CD4-positive, alpha-beta T cell (primary cell): ENCODE results near the gene FN1. TPM values are rescaled to one million over a fixed set of nuclear protein-coding genes. Genes with fewer than 3 reads are reported as not detected.

Source experiments
- ATAC-seq: fragments of 200-7000 bp; cut with Tn5 transposase; one replicate; pipeline ENCODE4 v1.10.0; 2022; ENCODE audit warnings: mild to moderate bottlenecking; ENCODE audit not compliant: poor library complexity
- CTCF ChIA-PET: fragments of 350-600 bp; sonication (Branson Sonifier 250); formaldehyde crosslinking; loops from one replicate; lab custom pipeline; 2021; ENCODE audit warnings: antibody characterized with exemption, inconsistent platforms; lab: Charles Lee
- POLR2A ChIA-PET: fragments of 350-600 bp; sonication (Branson Sonifier 250); formaldehyde crosslinking; loops from one replicate; lab custom pipeline; 2021; ENCODE audit warnings: antibody characterized with exemption, inconsistent platforms; lab: Charles Lee
- DNase-seq, 14 experiments: peaks; one replicate each; pipeline ENCODE4 v3.0.0-alpha.2; 2013 to 2020; ENCODE audit warnings: mixed read lengths in 2 of 14
- H3K27ac ChIP-seq, 2 donors: one replicate each; pipeline versions ENCODE4 v1.5.1 to v1.7.0; 2013; ENCODE audit warnings: low read length in 2 of 2, low read depth in 1 of 2, mild to moderate bottlenecking in 1 of 2
- H3K27me3 ChIP-seq, 2 experiments: 1 replicate in 1 of 2; 2 replicates in 1 of 2; pipeline versions ENCODE4 v1.6.1 to v1.7.0; 2013; ENCODE audit warnings: low read length in 2 of 2, control low read depth in 1 of 2, mild to moderate bottlenecking in 1 of 2, moderate library complexity in 1 of 2; ENCODE audit not compliant: insufficient read depth in 2 of 2, control insufficient read depth in 1 of 2
- H3K36me3 ChIP-seq: one replicate; pipeline ENCODE4 v1.6.1; 2013; ENCODE audit warnings: low read length, control low read depth; ENCODE audit not compliant: insufficient read depth
- H3K4me1 ChIP-seq: one replicate; pipeline ENCODE4 v1.6.1; 2013; ENCODE audit warnings: low read length, control low read depth; ENCODE audit not compliant: insufficient read depth
- H3K4me3 ChIP-seq: one replicate; pipeline ENCODE4 v1.5.1; 2013; ENCODE audit warnings: mild to moderate bottlenecking, low read length, moderate library complexity
- H3K9me3 ChIP-seq, 2 experiments: 1 replicate in 1 of 2; 2 replicates in 1 of 2; pipeline versions ENCODE4 v1.6.1 to v1.7.0; 2013; ENCODE audit warnings: low read length in 2 of 2, mild to moderate bottlenecking in 2 of 2, control low read depth in 1 of 2, moderate library complexity in 1 of 2; ENCODE audit not compliant: control insufficient read depth in 1 of 2, insufficient read depth in 1 of 2
- H3K27ac Mint-ChIP-seq: one replicate; pipeline ENCODE4 v1.8.0; 2020; ENCODE audit warnings: mixed read lengths
- H3K27me3 Mint-ChIP-seq: one replicate; pipeline ENCODE4 v1.8.0; 2021; ENCODE audit warnings: mixed read lengths
- H3K36me3 Mint-ChIP-seq: one replicate; pipeline ENCODE4 v1.8.0; 2021; ENCODE audit warnings: low read depth, mixed read lengths
- H3K4me1 Mint-ChIP-seq: one replicate; pipeline ENCODE4 v1.8.0; 2021; ENCODE audit warnings: low read depth, mixed read lengths
- H3K4me3 Mint-ChIP-seq: one replicate; pipeline ENCODE4 v1.8.0; 2020; ENCODE audit warnings: mild to moderate bottlenecking, mixed read lengths
- H3K9me3 Mint-ChIP-seq: one replicate; pipeline ENCODE4 v1.8.0; 2020; ENCODE audit warnings: mixed read lengths
- CTCF ChIP-seq: fragments of 200-600 bp; IDR thresholded peaks from one replicate; pipeline ENCODE4 v1.8.0; 2022; ENCODE audit warnings: antibody characterized with exemption, mild to moderate bottlenecking
- intact Hi-C, 2 experiments: fragments of 100-400 bp; cut with DNase I in 1 of 2; cut with micrococcal nuclease in 1 of 2; formaldehyde crosslinking; loops; one replicate each; pipeline versions ENCODE4 v1.15.1 to v1.9.0; 2023 to 2025; cut with DNase I, micrococcal nuclease
- total RNA-seq, 174 experiments: library from RNA in 2 of 174; stranded (reverse) in 2 of 174; gene quantifications; one replicate each; pipeline ENCODE4 v1.2.3 and lab custom pipeline; 2021 to 2026

The FN1 gene
- total RNA-seq, 2 experiments from 2014 or later, result 0.41 to 0.61 TPM

GRCh38 chr2:215397632-215398341 lies 38.1 kb downstream of the FN1 start:
- Mint-ChIP-seq H3K4me1 (no peaks in the 10 kb centered on the region), H3K36me3 (no peaks in the 10 kb centered on the region), H3K4me3 (no peak overlapping the region), H3K27me3 (peaks cover 13% of the 10 kb centered on the region), H3K27ac (no peak overlapping the region), H3K9me3 (no peaks in the 10 kb centered on the region)
- H3K27me3 ChIP-seq, result no peaks in the 10 kb centered on the region
- H3K9me3 ChIP-seq, result no peaks in the 10 kb centered on the region
- no peak for TF ChIP-seq CTCF
- H3K4me1 ChIP-seq, result no peaks in the 10 kb centered on the region
- POLR2A ChIA-PET, result no interaction called here
- CTCF ChIA-PET, result interaction anchor here (1.3 kb wide), 1 partner anchor 7 kb away, joined by 3 read pairs; no protein-coding TSS in a partner anchor
- no peak for DNase-seq
- no peak overlapping the region for H3K4me3 ChIP-seq
- H3K27ac ChIP-seq, result no peak overlapping the region
- no peak for ATAC-seq
- intact Hi-C loops, result no loop called here
- no peaks in the 10 kb centered on the region for H3K36me3 ChIP-seq

DNA sequence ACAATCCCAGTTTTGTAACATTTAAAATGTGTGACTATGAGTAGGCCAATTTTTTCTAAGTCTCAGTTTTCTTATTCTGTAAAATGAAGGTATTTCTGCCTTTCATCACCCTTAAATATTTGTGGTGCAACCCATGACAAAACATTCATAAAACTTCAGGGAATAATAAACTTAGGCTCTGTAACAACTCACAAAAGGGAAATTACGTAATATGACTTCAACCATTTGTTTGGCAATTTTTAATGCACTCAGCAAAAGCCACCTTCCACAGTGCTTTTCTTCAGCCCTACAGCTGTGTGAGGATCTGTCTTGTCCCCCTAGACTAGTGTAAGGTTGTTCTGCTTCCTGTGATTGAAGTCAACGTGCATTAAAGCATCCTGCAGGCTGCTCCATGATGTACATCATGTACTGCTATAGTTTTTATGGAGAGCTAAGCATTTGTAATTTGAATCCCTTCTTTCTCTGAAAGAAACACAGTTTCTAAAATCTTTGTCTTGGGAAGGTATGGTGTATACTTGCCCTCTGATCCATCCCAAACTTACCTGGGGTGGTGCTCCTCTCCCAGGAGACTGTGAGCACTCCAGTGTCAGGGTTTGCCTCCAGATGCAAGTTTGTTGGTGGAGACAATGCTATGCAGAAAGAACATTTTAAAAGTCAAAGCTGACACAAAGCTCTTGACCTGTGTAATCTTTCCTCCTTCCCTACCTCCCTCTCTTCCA lies 39.1 kb downstream of the FN1 start:
- no peak for ATAC-seq
- POLR2A ChIA-PET, result no interaction called here
- no peak overlapping the region for H3K27ac ChIP-seq

More for the DNA sequence above, 39.1 kb downstream of the FN1 start:
- H3K4me1 ChIP-seq, result no peaks in the 10 kb centered on the region
- H3K36me3 ChIP-seq, result no peaks in the 10 kb centered on the region
- H3K4me1 Mint-ChIP-seq, result no peaks in the 10 kb centered on the region
- no peaks in the 10 kb centered on the region for H3K9me3 Mint-ChIP-seq
- H3K9me3 ChIP-seq, result no peaks in the 10 kb centered on the region
- no peak for TF ChIP-seq CTCF
- CTCF ChIA-PET, result interaction anchor here (0.6 to 1.3 kb wide), 2 partner anchors 8 to 48 kb away, joined by 3 read pairs; no protein-coding TSS in a partner anchor
- DNase-seq, result no peak
- no peaks in the 10 kb centered on the region for H3K27me3 ChIP-seq
- no peak overlapping the region for H3K27ac Mint-ChIP-seq
- intact Hi-C loops, result no loop called here
- no peak overlapping the region for H3K4me3 ChIP-seq
- no peaks in the 10 kb centered on the region for H3K36me3 Mint-ChIP-seq
- H3K27me3 Mint-ChIP-seq, result peaks cover 13% of the 10 kb centered on the region
- H3K4me3 Mint-ChIP-seq, result no peak overlapping the region
